Measurements from ENCODE around the gene HSD17B7.

DNA sequence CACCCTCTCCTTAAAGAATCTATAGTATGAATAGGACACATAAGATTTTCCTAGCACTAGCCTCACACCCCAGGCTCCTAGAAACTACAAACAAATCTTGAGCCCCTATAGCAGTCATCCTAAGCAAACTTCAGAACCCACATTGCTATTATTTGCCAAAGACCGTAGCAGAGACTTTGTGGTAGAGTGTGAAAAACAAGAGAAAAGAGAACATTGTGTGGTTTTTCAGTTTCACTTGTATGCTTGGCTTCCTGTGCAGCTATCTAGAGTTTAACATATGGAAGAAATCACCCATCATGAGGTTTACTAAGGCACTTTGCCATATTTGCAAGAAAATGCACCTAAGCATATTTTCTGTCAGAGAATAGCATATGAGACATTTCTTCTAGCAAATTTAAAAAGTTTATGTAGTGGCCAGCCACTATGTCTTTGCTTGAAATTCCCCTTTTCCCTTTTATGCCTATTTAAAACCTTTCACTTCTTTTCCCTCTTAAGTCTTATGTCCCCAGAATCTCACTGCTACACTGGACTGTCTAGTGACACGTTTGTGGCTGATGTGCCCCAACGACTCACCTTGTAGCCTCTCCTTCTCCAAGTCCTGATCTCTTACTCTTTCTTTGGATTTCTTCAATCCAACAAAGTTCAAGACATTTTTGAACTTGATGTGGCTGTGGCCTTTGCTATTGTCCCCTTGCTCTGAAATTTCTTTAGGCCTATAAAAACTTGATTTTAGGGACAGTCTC lies 44.8 kb downstream of the HSD17B7 start:
- TF ChIP-seq, protein P1, sequence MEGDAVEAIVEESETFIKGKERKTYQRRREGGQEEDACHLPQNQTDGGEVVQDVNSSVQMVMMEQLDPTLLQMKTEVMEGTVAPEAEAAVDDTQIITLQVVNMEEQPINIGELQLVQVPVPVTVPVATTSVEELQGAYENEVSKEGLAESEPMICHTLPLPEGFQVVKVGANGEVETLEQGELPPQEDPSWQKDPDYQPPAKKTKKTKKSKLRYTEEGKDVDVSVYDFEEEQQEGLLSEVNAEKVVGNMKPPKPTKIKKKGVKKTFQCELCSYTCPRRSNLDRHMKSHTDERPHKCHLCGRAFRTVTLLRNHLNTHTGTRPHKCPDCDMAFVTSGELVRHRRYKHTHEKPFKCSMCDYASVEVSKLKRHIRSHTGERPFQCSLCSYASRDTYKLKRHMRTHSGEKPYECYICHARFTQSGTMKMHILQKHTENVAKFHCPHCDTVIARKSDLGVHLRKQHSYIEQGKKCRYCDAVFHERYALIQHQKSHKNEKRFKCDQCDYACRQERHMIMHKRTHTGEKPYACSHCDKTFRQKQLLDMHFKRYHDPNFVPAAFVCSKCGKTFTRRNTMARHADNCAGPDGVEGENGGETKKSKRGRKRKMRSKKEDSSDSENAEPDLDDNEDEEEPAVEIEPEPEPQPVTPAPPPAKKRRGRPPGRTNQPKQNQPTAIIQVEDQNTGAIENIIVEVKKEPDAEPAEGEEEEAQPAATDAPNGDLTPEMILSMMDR (IDR thresholded peaks at IDR 0.05) = no peak
- TF ChIP-seq POLR2A (IDR thresholded peaks at IDR 0.05) = no peak
- TF ChIP-seq POLR2AphosphoS5 (IDR thresholded peaks at IDR 0.05) = no peak

Data from gastroesophageal sphincter (tissue), 3 donors.